HepG2 (cell line): ENCODE measurements around the gene ATP5F1E. TPM values are rescaled to one million over a fixed set of nuclear protein-coding genes. Genes with fewer than 3 reads are reported as not detected.

ENCODE experiments used
- ATAC-seq: fragments of 200-7000 bp; cut with Tn5 transposase; 3 replicates; pipeline ENCODE4 v1.9.1; 2020; ENCODE audit warnings: mild to moderate bottlenecking, moderate library complexity
- BruUV-seq: library from RNA; stranded (reverse); fragments of 400-500 nt; replicated peaks from 2 replicates; lab custom pipeline; 2021; lab: Mats Ljungman, UMichigan
- CTCF ChIA-PET: fragments of 300-600 bp; formaldehyde crosslinking; extraction: SDS; loops from one replicate; lab custom pipeline; 2021; ENCODE audit warnings: low total read pairs, inconsistent platforms, low intra/inter-chr PET ratio; lab: Yijun Ruan, JAX
- POLR2A ChIA-PET: fragments of 350-600 bp; sonication (Branson Sonifier 250); formaldehyde crosslinking; loops from one replicate; lab custom pipeline; 2020; ENCODE audit warnings: antibody characterized with exemption, inconsistent platforms; lab: Yijun Ruan, JAX
- DNase-seq: peaks from one replicate; pipeline ENCODE4 v3.0.0-alpha.2; 2015; ENCODE audit warnings: low spot score
- FAIRE-seq: peaks from 3 replicates; lab custom pipeline; 2011; peaks lifted over from hg19 to GRCh38; lab: Jason Lieb, UNC
- H2AFZ ChIP-seq: one replicate; pipeline ENCODE4 v1.6.1; 2011; ENCODE audit warnings: low read length, inconsistent platforms
- H3K27ac ChIP-seq: fragments of 300-600 bp; 3 replicates; pipeline ENCODE4 v1.8.0; 2011; ENCODE audit warnings: mixed run types, mild to moderate bottlenecking, mixed read lengths, low read length, inconsistent platforms; ENCODE audit not compliant: insufficient read depth; ENCODE audit errors: extremely low read length
- H3K27me3 ChIP-seq, 2 experiments: fragments of 200-600 bp in 1 of 2; 2 replicates in 1 of 2; 3 replicates in 1 of 2; pipeline versions ENCODE4 v1.6.0 to v1.8.0; 2011; ENCODE audit warnings: low read length in 2 of 2, mild to moderate bottlenecking in 2 of 2, moderate library complexity in 2 of 2, inconsistent platforms in 1 of 2; ENCODE audit not compliant: insufficient read depth in 2 of 2, control insufficient read depth in 1 of 2
- H3K36me3 ChIP-seq, 2 experiments: fragments of 200-600 bp in 1 of 2; replicated peaks in 1 of 2; 2 replicates in 1 of 2; 3 replicates in 1 of 2; pipeline versions ENCODE4 v1.5.1 to v1.8.0; 2011; ENCODE audit warnings: low read length in 2 of 2, inconsistent platforms in 1 of 2; ENCODE audit not compliant: insufficient read depth in 2 of 2, control insufficient read depth in 1 of 2
- H3K4me1 ChIP-seq: 2 replicates; pipeline ENCODE4 v1.5.1; 2012; ENCODE audit warnings: low read length, inconsistent platforms; ENCODE audit not compliant: insufficient read depth
- H3K4me2 ChIP-seq: 2 replicates; pipeline ENCODE4 v1.6.0; 2011; ENCODE audit warnings: low read depth, low read length, inconsistent platforms
- H3K4me3 ChIP-seq, 3 experiments: fragments of 200-600 bp in 1 of 3; sonication (generic), shearing (Covaris generic) in 1 of 3; replicated peaks in 1 of 3; 2 replicates each; pipeline ENCODE4 v1.5.1; 2011 to 2016; ENCODE audit warnings: low read length in 3 of 3, inconsistent platforms in 2 of 3, low read depth in 2 of 3, mild to moderate bottlenecking in 2 of 3, control low read depth in 1 of 3, mixed read lengths in 1 of 3; ENCODE audit not compliant: insufficient read depth in 1 of 3
- H3K79me2 ChIP-seq: one replicate; pipeline ENCODE4 v1.6.1; 2011; ENCODE audit warnings: low read length, inconsistent platforms; ENCODE audit not compliant: insufficient read depth
- H3K9ac ChIP-seq: 2 replicates; pipeline ENCODE4 v1.6.0; 2011; ENCODE audit warnings: mild to moderate bottlenecking, low read depth, low read length, inconsistent platforms; ENCODE audit not compliant: insufficient read depth
- H3K9me3 ChIP-seq: 2 replicates; pipeline ENCODE4 v1.5.1; 2012; ENCODE audit warnings: mild to moderate bottlenecking, low read length
- H4K20me1 ChIP-seq: 2 replicates; pipeline ENCODE4 v1.6.0; 2011; ENCODE audit warnings: inconsistent platforms, mild to moderate bottlenecking, low read length, moderate library complexity; ENCODE audit not compliant: insufficient read depth
- AFF4 ChIP-seq: sonication (generic); formaldehyde crosslinking; IDR thresholded peaks from 2 replicates; pipeline ENCODE4 v1.4.0; 2020; ENCODE audit warnings: missing genetic modification reagents
- DZIP1 ChIP-seq: sonication (generic); formaldehyde crosslinking; IDR thresholded peaks from 2 replicates; pipeline ENCODE4 v1.5.0; 2020; ENCODE audit warnings: mild to moderate bottlenecking, missing genetic modification reagents
- GTF2F1 ChIP-seq: fragments of 150-350 bp; IDR thresholded peaks from 2 replicates; pipeline ENCODE4 v1.6.1; 2014; ENCODE audit warnings: low read length
- KLF11 ChIP-seq: IDR thresholded peaks from 2 replicates; pipeline ENCODE4 v1.6.1; 2016; ENCODE audit warnings: missing compliant biosample characterization
- KLF15 ChIP-seq: sonication (generic); formaldehyde crosslinking; IDR thresholded peaks from 2 replicates; pipeline ENCODE4 v1.8.1; 2023; ENCODE audit warnings: borderline replicate concordance, mild to moderate bottlenecking, inconsistent platforms, missing genetic modification reagents, mixed read lengths
- NCOR1 ChIP-seq: fragments of 200-600 bp; sonication (generic); IDR thresholded peaks from 2 replicates; pipeline ENCODE4 v1.7.0; 2017; ENCODE audit warnings: antibody characterized with exemption, low read length, borderline replicate concordance
- PPARG ChIP-seq: conservative IDR thresholded peaks from 2 replicates; pipeline ENCODE4 v1.6.1; 2016; ENCODE audit warnings: missing biosample characterization, missing genetic modification reagents
- PRDM10 ChIP-seq: sonication (generic); formaldehyde crosslinking; IDR thresholded peaks from 2 replicates; pipeline ENCODE4 v1.4.0; 2020; ENCODE audit warnings: low read depth, missing genetic modification reagents
- ZNF326 ChIP-seq: sonication (generic); formaldehyde crosslinking; IDR thresholded peaks from 2 replicates; pipeline ENCODE4 v1.4.0; 2020; ENCODE audit warnings: missing genetic modification reagents, borderline replicate concordance
- ZNF503 ChIP-seq: sonication (generic); formaldehyde crosslinking; IDR thresholded peaks from 2 replicates; pipeline ENCODE4 v1.4.0; 2020; ENCODE audit warnings: missing genetic modification reagents
- ZNF564 ChIP-seq: sonication (generic); formaldehyde crosslinking; IDR thresholded peaks from 2 replicates; pipeline ENCODE4 v1.8.1; 2023; ENCODE audit warnings: mild to moderate bottlenecking, missing genetic modification reagents
- whole genome bisulfite sequencing: methylation state at CpG from one replicate; pipeline ENCODE4 v1.1.6; 2017; ENCODE audit warnings: low lambda C conversion rate; 5-methylcytosine and 5-hydroxymethylcytosine counted together
- in situ Hi-C: cut with HindIII; loops from 2 replicates; pipeline ENCODE4 v1.10.0; 2017; ENCODE audit warnings: low pct_unique_long_range_greater_than_20kb; ENCODE audit not compliant: extremely low pct_ligation_motif_present
- intact Hi-C: fragments of 100-400 bp; cut with micrococcal nuclease; formaldehyde crosslinking; loops from one replicate; pipeline ENCODE4 v1.10.0; 2022; ENCODE audit not compliant: unreplicated experiment
- polyA plus RNA-seq, 8 experiments: library from polyadenylated mRNA; depleted of rRNA in 3 of 8; stranded (reverse) in 7 of 8; unstranded in 1 of 8; fragments of >200 nt; fragmentation: Illumina TruSeq in 4 of 8; extraction: Trizol in 4 of 8; gene quantifications; 2 replicates each; pipeline versions ENCODE4 v1.2.1 to v1.2.3, GENCODE V29; 2011 to 2016; ENCODE audit warnings: low read depth in 4 of 8, missing spikeins in 1 of 8, mixed read lengths in 1 of 8; ENCODE audit not compliant: insufficient read depth in 1 of 8
- total RNA-seq, 5 experiments: library from RNA; depleted of rRNA; stranded (reverse); fragments of >200 nt; fragmentation: Illumina TruSeq; extraction: Trizol; gene quantifications; 2 replicates each; pipeline ENCODE4 v1.2.3, GENCODE V29; 2016; ENCODE audit warnings: low read depth in 1 of 5

The ATP5F1E gene
- total and polyA plus RNA-seq, 2 of the 13 experiments (the other 11 are each of a cell fraction or from before 2014, with no cell fraction given), result 121 to 134 TPM

GRCh38 chr20:59044295-59044694 is 12.2 kb upstream of the ATP5F1E start (continued):
- TF ChIP-seq DZIP1 (no peak), KLF15 (no peak), GTF2F1 (no peak)
- TF ChIP-seq, all 625 proteins: peak for 0

GRCh38 chr20:59043698-59044097 is 11.6 kb upstream of the ATP5F1E start:
- ChIA-PET POLR2A (interaction anchor here (3.0 kb wide), 1 partner anchor 12 kb away, joined by 21 read pairs; the partner anchor contains the start of gene ATP5F1E), CTCF (no interaction called here)
- Histone ChIP-seq H3K4me2 (no peak overlapping the region), H3K9me3 (no peaks in the 10 kb centered on the region), H3K27me3 (peaks cover 2 to 3% of the 10 kb centered on the region in 2 experiments; a peak in 2 of 5 replicates), H4K20me1 (no peaks in the 10 kb centered on the region), H3K9ac (no peak overlapping the region), H3K4me1 (peaks cover 33% of the 10 kb centered on the region), H3K79me2 (peaks cover 21% of the 10 kb centered on the region), H2AFZ (no peak overlapping the region), H3K27ac (no peak overlapping the region), H3K36me3 (no peaks in the 10 kb centered on the region), H3K4me3 (no peak overlapping the region)
- WGBS, result 51% methylated on average over 3 of the region's 3 CpGs
- intact Hi-C loops, result no loop called here
- DNase-seq (no peak), FAIRE-seq (no peak), ATAC-seq (no peak)
- in situ Hi-C loops, result no loop called here
- no TSS peak for BruUV-seq
- TF ChIP-seq AFF4 (CRISPR knock-in tag) (no peak), KLF11 (no peak), PRDM10 (CRISPR knock-in tag) (no peak), NCOR1 (no peak), ZNF326 (no peak), ZNF503 (CRISPR knock-in tag) (no peak), ZNF564 (CRISPR knock-in tag) (no peak), PPARG (CRISPR knock-in tag) (no peak)
